Fibroblast of lung (primary cell): ENCODE measurements around the gene NOXO1. TPM values are rescaled to one million over a fixed set of nuclear protein-coding genes. Genes with fewer than 3 reads are reported as not detected.

Experiments used
- DNase-seq, 2 donors: peaks; one replicate each; pipeline versions ENCODE4 v3.0.0 to v3.0.0-alpha.2; 2010; ENCODE audit warnings: low read depth in 2 of 2
- H2AFZ ChIP-seq: 2 replicates; pipeline ENCODE4 v1.5.1; 2012; ENCODE audit warnings: low read length, control low read depth, inconsistent platforms
- H3K27ac ChIP-seq: 2 replicates; pipeline ENCODE4 v1.5.1; 2011; ENCODE audit warnings: low read length, control low read depth; ENCODE audit not compliant: insufficient read depth
- H3K27me3 ChIP-seq: 2 replicates; pipeline ENCODE4 v1.5.1; 2011; ENCODE audit warnings: mild to moderate bottlenecking, low read length; ENCODE audit not compliant: control insufficient read depth, insufficient read depth
- H3K36me3 ChIP-seq: 2 replicates; pipeline ENCODE4 v1.5.1; 2011; ENCODE audit warnings: low read length; ENCODE audit not compliant: control insufficient read depth, insufficient read depth
- H3K4me1 ChIP-seq: 2 replicates; pipeline ENCODE4 v1.5.1; 2011; ENCODE audit warnings: low read length; ENCODE audit not compliant: control insufficient read depth, insufficient read depth; ENCODE audit errors: extremely low read depth
- H3K4me2 ChIP-seq: 2 replicates; pipeline ENCODE4 v1.5.1; 2011; ENCODE audit warnings: low read length, control low read depth; ENCODE audit not compliant: insufficient read depth; ENCODE audit errors: extremely low read depth
- H3K4me3 ChIP-seq, 4 experiments: fragments of 200-600 bp in 1 of 4; sonication (generic) in 1 of 4; replicated peaks in 1 of 4; 2 replicates each; pipeline ENCODE4 v1.5.1; 2011 to 2016; ENCODE audit warnings: low read length in 4 of 4, low read depth in 3 of 4, mild to moderate bottlenecking in 3 of 4, control low read depth in 2 of 4, inconsistent platforms in 1 of 4, mixed read lengths in 1 of 4; ENCODE audit not compliant: insufficient read depth in 1 of 4; ENCODE audit errors: control extremely low read depth in 1 of 4
- H3K79me2 ChIP-seq: 2 replicates; pipeline ENCODE4 v1.5.1; 2012; ENCODE audit warnings: mild to moderate bottlenecking, low read length, inconsistent platforms; ENCODE audit not compliant: control insufficient read depth, insufficient read depth
- H3K9ac ChIP-seq: 2 replicates; pipeline ENCODE4 v1.5.1; 2011; ENCODE audit warnings: mild to moderate bottlenecking, low read length, control low read depth; ENCODE audit not compliant: insufficient read depth
- H3K9me3 ChIP-seq: 2 replicates; pipeline ENCODE4 v1.5.1; 2012; ENCODE audit warnings: low read depth, low read length; ENCODE audit not compliant: control insufficient read depth, insufficient read depth
- H4K20me1 ChIP-seq: 2 replicates; pipeline ENCODE4 v1.5.1; 2011; ENCODE audit warnings: low read length; ENCODE audit not compliant: control insufficient read depth, insufficient read depth; ENCODE audit errors: extremely low read depth
- CTCF ChIP-seq, 2 donors: IDR thresholded peaks in 1 of 2; conservative IDR thresholded peaks in 1 of 2; 1 replicate in 1 of 2; 2 replicates in 1 of 2; pipeline ENCODE4 v1.5.1; 2011 to 2012; ENCODE audit warnings: low read length in 2 of 2, control low read depth in 1 of 2, inconsistent platforms in 1 of 2, low read depth in 1 of 2, mild to moderate bottlenecking in 1 of 2
- EZH2 ChIP-seq: IDR thresholded peaks from 2 replicates; pipeline ENCODE4 v1.5.1; 2012; ENCODE audit warnings: low read length, control low read depth, mild to moderate bottlenecking; ENCODE audit errors: missing control alignments
- polyA plus RNA-seq, 2 donors: library from polyadenylated mRNA; depleted of rRNA in 1 of 2; stranded (reverse) in 1 of 2; unstranded in 1 of 2; fragments of >200 nt; gene quantifications; 2 replicates each; pipeline ENCODE4 v1.2.1, GENCODE V29; 2011 to 2012; ENCODE audit warnings: missing spikeins in 1 of 2
- total RNA-seq: library from RNA; depleted of rRNA; stranded (reverse); fragments of >200 nt; gene quantifications from 2 replicates; pipeline ENCODE4 v1.2.1, GENCODE V29; 2014

The NOXO1 gene
- total and polyA plus RNA-seq, 2 donors (not counting 1 experiment from before 2014, with no cell fraction given), result 0.03 TPM; not detected in 1

- H3K27me3 ChIP-seq, result peaks cover 21% of the 10 kb centered on the region
- H3K36me3 ChIP-seq, result peaks cover 14% of the 10 kb centered on the region
- TF ChIP-seq CTCF (conservative IDR thresholded peaks at IDR 0.05 in 1 of 2, IDR thresholded peaks at IDR 0.05 in 1 of 2; ENCODE audit: low read depth in 1 of 2, low read length in 2 of 2), result no peak
- TF ChIP-seq EZH2, result no peak
- H2AFZ ChIP-seq, result no peak overlapping the region
- H3K27ac ChIP-seq, result no peak overlapping the region
- no peaks in the 10 kb centered on the region for H4K20me1 ChIP-seq
- peaks cover 11% of the 10 kb centered on the region for H3K79me2 ChIP-seq
- H3K9ac ChIP-seq, result no peak overlapping the region
- H3K4me3 ChIP-seq, result peak overlapping the region in 3 of 4 experiments; percentile 73 to 80 (median 74)
- peak overlapping the region; percentile 100 for H3K4me2 ChIP-seq
- no peaks in the 10 kb centered on the region for H3K9me3 ChIP-seq
- peaks cover 11% of the 10 kb centered on the region for H3K4me1 ChIP-seq
- no peak for DNase-seq
Observed at GRCh38 chr16:1985466-1986150, 4.3 kb upstream of the NOXO1 start.

- H3K27me3 ChIP-seq, result peaks cover 24% of the 10 kb centered on the region
- TF ChIP-seq EZH2 (no peak), CTCF (conservative IDR thresholded peaks at IDR 0.05 in 1 of 2, IDR thresholded peaks at IDR 0.05 in 1 of 2; ENCODE audit: low read depth in 1 of 2, low read length in 2 of 2) (no peak)
Observed at GRCh38 chr16:1984347-1985225, 3.3 kb upstream of the NOXO1 start.

More at GRCh38 chr16:1984347-1985225, 3.3 kb upstream of the NOXO1 start:
- H4K20me1 ChIP-seq, result no peaks in the 10 kb centered on the region
- H3K9ac ChIP-seq, result peak overlapping the region; percentile 83
- DNase-seq, result peak in 1 of 2 donors; percentile 42
- H3K9me3 ChIP-seq, result no peaks in the 10 kb centered on the region
- H3K36me3 ChIP-seq, result peaks cover 14% of the 10 kb centered on the region
- peaks cover 11% of the 10 kb centered on the region for H3K79me2 ChIP-seq
- H3K4me1 ChIP-seq, result peaks cover 9% of the 10 kb centered on the region
- H3K4me3 ChIP-seq, result peak overlapping the region; percentile 73 to 84 (median 77)
- peak overlapping the region; percentile 29 for H2AFZ ChIP-seq
- H3K27ac ChIP-seq, result peak overlapping the region; percentile 28
- peak overlapping the region; percentile 100 for H3K4me2 ChIP-seq
